ENCODE results near the gene CDC42EP2. TPM values are rescaled to one million over a fixed set of nuclear protein-coding genes. Genes with fewer than 3 reads are reported as not detected.

CDC42EP2 gene
- total and polyA plus RNA-seq, 2 of the 13 experiments (the other 11 are each of a cell fraction or from before 2014, with no cell fraction given) = 2.3 to 7.1 TPM

GRCh38 chr11:65315204-65315865 is 669 bp downstream of the CDC42EP2 start (continued):
- TF ChIP-seq, protein P1, sequence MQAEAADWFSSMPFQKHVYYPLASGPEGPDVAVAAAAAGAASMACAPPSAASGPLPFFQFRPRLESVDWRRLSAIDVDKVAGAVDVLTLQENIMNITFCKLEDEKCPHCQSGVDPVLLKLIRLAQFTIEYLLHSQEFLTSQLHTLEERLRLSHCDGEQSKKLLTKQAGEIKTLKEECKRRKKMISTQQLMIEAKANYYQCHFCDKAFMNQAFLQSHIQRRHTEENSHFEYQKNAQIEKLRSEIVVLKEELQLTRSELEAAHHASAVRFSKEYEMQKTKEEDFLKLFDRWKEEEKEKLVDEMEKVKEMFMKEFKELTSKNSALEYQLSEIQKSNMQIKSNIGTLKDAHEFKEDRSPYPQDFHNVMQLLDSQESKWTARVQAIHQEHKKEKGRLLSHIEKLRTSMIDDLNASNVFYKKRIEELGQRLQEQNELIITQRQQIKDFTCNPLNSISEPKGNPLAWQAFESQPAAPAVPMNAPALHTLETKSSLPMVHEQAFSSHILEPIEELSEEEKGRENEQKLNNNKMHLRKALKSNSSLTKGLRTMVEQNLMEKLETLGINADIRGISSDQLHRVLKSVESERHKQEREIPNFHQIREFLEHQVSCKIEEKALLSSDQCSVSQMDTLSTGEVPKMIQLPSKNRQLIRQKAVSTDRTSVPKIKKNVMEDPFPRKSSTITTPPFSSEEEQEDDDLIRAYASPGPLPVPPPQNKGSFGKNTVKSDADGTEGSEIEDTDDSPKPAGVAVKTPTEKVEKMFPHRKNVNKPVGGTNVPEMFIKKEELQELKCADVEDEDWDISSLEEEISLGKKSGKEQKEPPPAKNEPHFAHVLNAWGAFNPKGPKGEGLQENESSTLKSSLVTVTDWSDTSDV (CRISPR knock-in tag; IDR thresholded peaks at IDR 0.05) = 0 out of 2 replicates have a peak, but pooled peaks have one; percentile 6
- TF ChIP-seq ZNF292 (CRISPR knock-in tag; IDR thresholded peaks at IDR 0.05; ENCODE audit: borderline replicate concordance, low read depth) (no peak), ZNF788 (CRISPR knock-in tag; IDR thresholded peaks at IDR 0.05; ENCODE audit: borderline replicate concordance) (no peak), ZNF710 (CRISPR knock-in tag; IDR thresholded peaks at IDR 0.05; ENCODE audit: borderline replicate concordance) (no peak), ZNF660 (CRISPR knock-in tag; IDR thresholded peaks at IDR 0.05; ENCODE audit: borderline replicate concordance, low read depth) (no peak), NR2F6 (IDR thresholded peaks at IDR 0.05) (no peak), NR2F6 (CRISPR knock-in tag; IDR thresholded peaks at IDR 0.05) (peak; percentile 37; the same call in 1 of the 2 replicates), SIX1 (CRISPR knock-in tag; IDR thresholded peaks at IDR 0.05; ENCODE audit: borderline replicate concordance) (no peak; the same call in 1 of the 2 replicates), ZNF615 (CRISPR knock-in tag; IDR thresholded peaks at IDR 0.05; ENCODE audit: borderline replicate concordance) (no peak), CEBPZ (IDR thresholded peaks at IDR 0.05; ENCODE audit: low read length) (no peak), ZNF563 (CRISPR knock-in tag; IDR thresholded peaks at IDR 0.05) (peak; percentile 42; the same call in 1 of the 2 replicates), MZF1 (CRISPR knock-in tag; IDR thresholded peaks at IDR 0.05; ENCODE audit: borderline replicate concordance) (no peak), ZNF607 (CRISPR knock-in tag; IDR thresholded peaks at IDR 0.05; ENCODE audit: borderline replicate concordance) (peak; percentile 50; the same call in 1 of the 2 replicates)
- TF ChIP-seq, protein P2, sequence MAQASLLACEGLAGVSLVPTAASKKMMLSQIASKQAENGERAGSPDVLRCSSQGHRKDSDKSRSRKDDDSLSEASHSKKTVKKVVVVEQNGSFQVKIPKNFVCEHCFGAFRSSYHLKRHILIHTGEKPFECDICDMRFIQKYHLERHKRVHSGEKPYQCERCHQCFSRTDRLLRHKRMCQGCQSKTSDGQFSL (CRISPR knock-in tag; IDR thresholded peaks at IDR 0.05) = no peak
- TF ChIP-seq, protein P3, sequence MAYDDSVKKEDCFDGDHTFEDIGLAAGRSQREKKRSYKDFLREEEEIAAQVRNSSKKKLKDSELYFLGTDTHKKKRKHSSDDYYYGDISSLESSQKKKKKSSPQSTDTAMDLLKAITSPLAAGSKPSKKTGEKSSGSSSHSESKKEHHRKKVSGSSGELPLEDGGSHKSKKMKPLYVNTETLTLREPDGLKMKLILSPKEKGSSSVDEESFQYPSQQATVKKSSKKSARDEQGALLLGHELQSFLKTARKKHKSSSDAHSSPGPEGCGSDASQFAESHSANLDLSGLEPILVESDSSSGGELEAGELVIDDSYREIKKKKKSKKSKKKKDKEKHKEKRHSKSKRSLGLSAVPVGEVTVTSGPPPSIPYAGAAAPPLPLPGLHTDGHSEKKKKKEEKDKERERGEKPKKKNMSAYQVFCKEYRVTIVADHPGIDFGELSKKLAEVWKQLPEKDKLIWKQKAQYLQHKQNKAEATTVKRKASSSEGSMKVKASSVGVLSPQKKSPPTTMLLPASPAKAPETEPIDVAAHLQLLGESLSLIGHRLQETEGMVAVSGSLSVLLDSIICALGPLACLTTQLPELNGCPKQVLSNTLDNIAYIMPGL (CRISPR knock-in tag; IDR thresholded peaks at IDR 0.05; ENCODE audit: borderline replicate concordance in 1 of 2, low read depth in 1 of 2) = peak; percentile 90 to 95; a peak in 3 of 4 replicates
